Nephron (organoid): ENCODE measurements around the gene RPS19.

Experiments
- H3K27ac Mint-ChIP-seq, 3 experiments: 2 replicates each; pipeline ENCODE4 v1.8.0; 2020; ENCODE audit warnings: mixed read lengths in 3 of 3, mild to moderate bottlenecking in 2 of 3, moderate library complexity in 1 of 3
- H3K27me3 Mint-ChIP-seq: 2 replicates; pipeline ENCODE4 v1.8.0; 2021; ENCODE audit warnings: low read depth, mild to moderate bottlenecking, moderate library complexity, mixed read lengths
- H3K36me3 Mint-ChIP-seq: 2 replicates; pipeline ENCODE4 v1.8.0; 2020; ENCODE audit warnings: low read depth, mixed read lengths
- H3K4me1 Mint-ChIP-seq: 2 replicates; pipeline ENCODE4 v1.8.0; 2020; ENCODE audit warnings: mixed read lengths
- H3K4me3 Mint-ChIP-seq, 3 experiments: 2 replicates each; pipeline ENCODE4 v1.8.0; 2020; ENCODE audit warnings: mild to moderate bottlenecking in 3 of 3, mixed read lengths in 3 of 3, moderate library complexity in 2 of 3
- H3K9me3 Mint-ChIP-seq: 2 replicates; pipeline ENCODE4 v1.8.0; 2020; ENCODE audit warnings: mixed read lengths
- CTCF ChIP-seq, 3 experiments: fragments of 200-600 bp; sonication (generic); IDR thresholded peaks; one replicate each; pipeline ENCODE4 v1.5.0; 2021; ENCODE audit warnings: antibody characterized with exemption in 3 of 3; ENCODE audit not compliant: unreplicated experiment in 3 of 3

Gene RPS19

GRCh38 chr19:41850381-41850780 lies 9.7 kb upstream of the RPS19 start:
- H3K27me3 Mint-ChIP-seq = peaks cover 68% of the 10 kb centered on the region
- H3K27ac Mint-ChIP-seq = no peak overlapping the region
- H3K36me3 Mint-ChIP-seq = no peaks in the 10 kb centered on the region
- H3K4me3 Mint-ChIP-seq = no peak overlapping the region
- no peaks in the 10 kb centered on the region for H3K4me1 Mint-ChIP-seq
- TF ChIP-seq CTCF (IDR thresholded peaks at IDR 0.05; ENCODE audit: unreplicated experiment in 3 of 3) = no peak
- H3K9me3 Mint-ChIP-seq = no peaks in the 10 kb centered on the region

- no peaks in the 10 kb centered on the region for H3K4me1 Mint-ChIP-seq
- peaks cover 62% of the 10 kb centered on the region for H3K27me3 Mint-ChIP-seq
- TF ChIP-seq CTCF (IDR thresholded peaks at IDR 0.05; ENCODE audit: unreplicated experiment in 3 of 3) = no peak
- H3K9me3 Mint-ChIP-seq = no peaks in the 10 kb centered on the region
- H3K36me3 Mint-ChIP-seq = no peaks in the 10 kb centered on the region
- H3K27ac Mint-ChIP-seq = no peak overlapping the region
- no peak overlapping the region for H3K4me3 Mint-ChIP-seq
Measured at GRCh38 chr19:41851456-41851855, 8.6 kb upstream of the RPS19 start.

GRCh38 chr19:41853344-41853743 lies 6.7 kb upstream of the RPS19 start:
- Mint-ChIP-seq H3K36me3 (no peaks in the 10 kb centered on the region), H3K9me3 (no peaks in the 10 kb centered on the region), H3K4me3 (no peak overlapping the region), H3K27me3 (peaks cover 62% of the 10 kb centered on the region), H3K4me1 (no peaks in the 10 kb centered on the region), H3K27ac (no peak overlapping the region)
- TF ChIP-seq CTCF (IDR thresholded peaks at IDR 0.05; ENCODE audit: unreplicated experiment in 3 of 3) = no peak

GRCh38 chr19:41853768-41854167 lies 6.3 kb upstream of the RPS19 start:
- H3K9me3 Mint-ChIP-seq = no peaks in the 10 kb centered on the region
- no peak overlapping the region for H3K4me3 Mint-ChIP-seq

GRCh38 chr19:41859213-41859617 lies 840 bp upstream of the RPS19 start:
- H3K36me3 Mint-ChIP-seq = peaks cover 35% of the 10 kb centered on the region
- TF ChIP-seq CTCF (IDR thresholded peaks at IDR 0.05; ENCODE audit: unreplicated experiment in 3 of 3) = no peak
- H3K4me1 Mint-ChIP-seq = peaks cover 32% of the 10 kb centered on the region
- peak overlapping the region; percentile 94 to 99 (median 98) for H3K27ac Mint-ChIP-seq
- H3K4me3 Mint-ChIP-seq = peak overlapping the region; percentile 94 to 97 (median 96)
- H3K9me3 Mint-ChIP-seq = no peaks in the 10 kb centered on the region
- H3K27me3 Mint-ChIP-seq = peaks cover 12% of the 10 kb centered on the region

More at GRCh38 chr19:41853768-41854167, 6.3 kb upstream of the RPS19 start:
- Mint-ChIP-seq H3K27ac (no peak overlapping the region), H3K36me3 (no peaks in the 10 kb centered on the region), H3K4me1 (no peaks in the 10 kb centered on the region), H3K27me3 (peaks cover 58% of the 10 kb centered on the region)
- TF ChIP-seq CTCF (IDR thresholded peaks at IDR 0.05; ENCODE audit: unreplicated experiment in 3 of 3) = no peak

GRCh38 chr19:41860419-41861115 lies 512 bp downstream of the RPS19 start:
- Mint-ChIP-seq H3K27me3 (no peaks in the 10 kb centered on the region), H3K4me3 (peak overlapping the region; percentile 95 to 97 (median 96)), H3K4me1 (peaks cover 37% of the 10 kb centered on the region), H3K9me3 (no peaks in the 10 kb centered on the region), H3K27ac (peak overlapping the region; percentile 93 to 96 (median 94)), H3K36me3 (peaks cover 46% of the 10 kb centered on the region)
- TF ChIP-seq CTCF (IDR thresholded peaks at IDR 0.05; ENCODE audit: unreplicated experiment in 3 of 3) = no peak
